ENCODE results near the gene C11orf87. TPM values are rescaled to one million over a fixed set of nuclear protein-coding genes. Genes with fewer than 3 reads are reported as not detected.

C11orf87 gene
- total RNA-seq, 4 donors from 2014 or later = not detected

DNA sequence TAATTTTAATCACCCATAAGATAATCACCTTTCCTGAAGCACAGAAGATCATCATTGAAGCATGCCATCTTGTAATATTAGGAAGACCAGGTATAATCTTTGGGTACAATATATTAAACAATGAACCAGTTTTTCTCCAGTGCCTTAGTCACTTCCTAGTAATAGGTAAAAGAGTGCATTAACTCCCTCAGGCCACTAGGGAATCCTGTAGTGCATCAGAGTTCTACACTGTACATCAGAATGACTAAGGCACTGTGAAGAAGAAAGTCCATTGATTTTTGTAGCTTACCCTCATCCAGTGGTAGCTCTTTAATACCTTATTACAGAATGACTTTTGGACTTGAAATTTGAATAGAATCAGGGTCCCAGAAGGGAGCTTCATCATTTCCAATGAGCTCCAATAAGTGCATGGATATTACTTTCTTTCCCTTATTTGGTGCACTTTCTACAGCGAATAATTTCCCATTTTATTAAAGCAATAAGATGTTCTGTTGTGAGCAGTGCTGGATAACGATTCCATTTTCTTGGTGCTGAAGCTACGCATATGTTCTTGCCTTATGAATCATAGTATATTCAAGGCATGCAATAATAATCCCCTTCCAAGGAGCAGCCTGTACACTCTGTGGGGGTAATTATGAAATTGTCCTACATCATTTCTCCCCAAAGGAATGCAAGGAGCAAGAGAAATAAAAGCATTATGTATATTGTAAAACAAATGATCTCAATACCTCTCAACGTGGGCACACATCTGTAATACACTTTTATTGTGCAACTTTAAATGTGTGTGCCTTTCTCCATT is 4.7 kb downstream of the C11orf87 start:
- H3K4me1 ChIP-seq = no peaks in the 10 kb centered on the region
- TF ChIP-seq, protein P1, sequence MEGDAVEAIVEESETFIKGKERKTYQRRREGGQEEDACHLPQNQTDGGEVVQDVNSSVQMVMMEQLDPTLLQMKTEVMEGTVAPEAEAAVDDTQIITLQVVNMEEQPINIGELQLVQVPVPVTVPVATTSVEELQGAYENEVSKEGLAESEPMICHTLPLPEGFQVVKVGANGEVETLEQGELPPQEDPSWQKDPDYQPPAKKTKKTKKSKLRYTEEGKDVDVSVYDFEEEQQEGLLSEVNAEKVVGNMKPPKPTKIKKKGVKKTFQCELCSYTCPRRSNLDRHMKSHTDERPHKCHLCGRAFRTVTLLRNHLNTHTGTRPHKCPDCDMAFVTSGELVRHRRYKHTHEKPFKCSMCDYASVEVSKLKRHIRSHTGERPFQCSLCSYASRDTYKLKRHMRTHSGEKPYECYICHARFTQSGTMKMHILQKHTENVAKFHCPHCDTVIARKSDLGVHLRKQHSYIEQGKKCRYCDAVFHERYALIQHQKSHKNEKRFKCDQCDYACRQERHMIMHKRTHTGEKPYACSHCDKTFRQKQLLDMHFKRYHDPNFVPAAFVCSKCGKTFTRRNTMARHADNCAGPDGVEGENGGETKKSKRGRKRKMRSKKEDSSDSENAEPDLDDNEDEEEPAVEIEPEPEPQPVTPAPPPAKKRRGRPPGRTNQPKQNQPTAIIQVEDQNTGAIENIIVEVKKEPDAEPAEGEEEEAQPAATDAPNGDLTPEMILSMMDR (IDR thresholded peaks at IDR 0.05) = no peak
- TF ChIP-seq POLR2A (IDR thresholded peaks at IDR 0.05) = no peak
- H3K27ac ChIP-seq = no peak overlapping the region
- H3K9me3 ChIP-seq = no peaks in the 10 kb centered on the region
- no peak overlapping the region for H3K4me3 ChIP-seq
- peaks cover 0 to 5% of the 10 kb centered on the region in 2 donors for H3K27me3 ChIP-seq
- no peak for DNase-seq
- H3K36me3 ChIP-seq = no peaks in the 10 kb centered on the region

- H3K4me3 ChIP-seq = no peak overlapping the region
- H3K36me3 ChIP-seq = no peaks in the 10 kb centered on the region
- DNase-seq = no peak
- no peaks in the 10 kb centered on the region for H3K4me1 ChIP-seq
- no peaks in the 10 kb centered on the region for H3K9me3 ChIP-seq
- no peak overlapping the region for H3K27ac ChIP-seq
- TF ChIP-seq, protein P1 (IDR thresholded peaks at IDR 0.05) = no peak
- TF ChIP-seq POLR2A (IDR thresholded peaks at IDR 0.05) = no peak
- no peaks in the 10 kb centered on the region for H3K27me3 ChIP-seq
Observed at GRCh38 chr11:109432105-109432504, 10.1 kb downstream of the C11orf87 start.

DNA sequence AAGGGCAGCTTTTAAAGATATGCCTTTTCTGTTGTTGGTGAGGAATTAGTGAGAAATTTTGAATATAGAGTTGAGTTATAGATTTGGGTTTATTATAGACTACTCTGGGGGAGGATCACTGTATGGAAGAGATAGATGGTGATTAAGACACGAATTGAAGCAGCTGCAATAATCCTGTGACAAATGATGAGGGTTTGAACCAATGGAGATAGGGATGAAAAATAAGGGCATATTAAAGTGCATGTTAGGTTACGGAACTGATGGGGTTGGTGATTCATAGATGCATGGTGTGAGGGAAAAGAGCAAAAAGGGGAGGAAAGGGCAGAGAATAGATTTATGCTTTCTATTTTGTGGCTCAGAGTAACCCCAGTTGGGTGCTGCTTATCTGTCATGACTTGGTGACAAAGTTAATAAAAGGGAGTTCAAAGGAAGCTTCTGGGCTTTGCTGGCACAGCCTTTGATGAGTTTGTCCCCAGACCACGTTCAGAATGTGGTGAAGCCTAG is 11.8 kb downstream of the C11orf87 start:
- Histone ChIP-seq H3K9me3 (no peaks in the 10 kb centered on the region), H3K36me3 (no peaks in the 10 kb centered on the region), H3K27me3 (no peaks in the 10 kb centered on the region), H3K4me1 (no peaks in the 10 kb centered on the region), H3K4me3 (no peak overlapping the region), H3K27ac (no peak overlapping the region)
- TF ChIP-seq, protein P1 (IDR thresholded peaks at IDR 0.05) = no peak
- no peak for TF ChIP-seq POLR2A (IDR thresholded peaks at IDR 0.05)
- no peak for DNase-seq

DNA sequence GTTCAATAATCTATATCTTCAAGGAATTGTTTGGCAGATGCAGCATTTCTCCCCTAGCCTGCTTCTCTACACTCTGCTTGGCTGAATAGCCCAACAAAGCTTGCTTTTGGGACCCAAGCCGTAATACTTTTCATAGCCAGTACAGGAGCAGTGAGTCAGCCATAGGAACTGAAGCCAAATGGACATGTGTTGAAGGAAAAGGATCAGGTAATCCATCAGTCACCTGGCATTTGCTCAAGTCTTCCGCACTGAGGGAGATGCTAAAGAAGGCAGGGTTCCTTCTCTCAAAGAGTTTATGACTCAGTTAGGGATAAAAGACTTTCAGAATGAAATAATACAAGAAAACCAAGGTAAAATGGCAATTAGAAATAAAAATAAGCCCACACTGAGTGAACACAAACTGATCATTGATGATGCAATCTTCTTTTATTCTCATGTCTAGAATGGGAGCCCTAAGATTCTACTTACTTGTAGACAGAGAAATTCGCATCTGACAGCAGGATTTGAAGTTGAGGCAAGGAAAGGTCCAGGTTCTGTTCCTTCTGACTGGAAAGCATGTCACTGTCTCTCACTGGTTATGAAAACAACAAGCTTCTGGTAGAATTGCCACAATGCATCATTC is 13.2 kb downstream of the C11orf87 start:
- TF ChIP-seq, protein P1 (IDR thresholded peaks at IDR 0.05) = no peak
- TF ChIP-seq POLR2A (IDR thresholded peaks at IDR 0.05) = no peak
- no peak overlapping the region for H3K27ac ChIP-seq
- no peak overlapping the region for H3K4me3 ChIP-seq
- H3K36me3 ChIP-seq = no peaks in the 10 kb centered on the region
- no peaks in the 10 kb centered on the region for H3K9me3 ChIP-seq
- DNase-seq = no peak
- H3K4me1 ChIP-seq = no peaks in the 10 kb centered on the region
- H3K27me3 ChIP-seq = no peaks in the 10 kb centered on the region

- no peak for TF ChIP-seq POLR2A (IDR thresholded peaks at IDR 0.05)
- TF ChIP-seq, protein P1 (IDR thresholded peaks at IDR 0.05) = no peak
- Histone ChIP-seq H3K36me3 (no peaks in the 10 kb centered on the region), H3K27me3 (no peaks in the 10 kb centered on the region), H3K9me3 (no peaks in the 10 kb centered on the region), H3K4me3 (no peak overlapping the region), H3K27ac (no peak overlapping the region), H3K4me1 (no peaks in the 10 kb centered on the region)
- DNase-seq = no peak
Observed at GRCh38 chr11:109439684-109440083, 17.7 kb downstream of the C11orf87 start.

Data from Peyer's patch (tissue), 4 donors.